ENCODE data around the gene ZMYND10. TPM values are rescaled to one million over a fixed set of nuclear protein-coding genes. Genes with fewer than 3 reads are reported as not detected.

Gene ZMYND10
- total RNA-seq, 1 donor from 2014 or later: 1.1 TPM

DNA sequence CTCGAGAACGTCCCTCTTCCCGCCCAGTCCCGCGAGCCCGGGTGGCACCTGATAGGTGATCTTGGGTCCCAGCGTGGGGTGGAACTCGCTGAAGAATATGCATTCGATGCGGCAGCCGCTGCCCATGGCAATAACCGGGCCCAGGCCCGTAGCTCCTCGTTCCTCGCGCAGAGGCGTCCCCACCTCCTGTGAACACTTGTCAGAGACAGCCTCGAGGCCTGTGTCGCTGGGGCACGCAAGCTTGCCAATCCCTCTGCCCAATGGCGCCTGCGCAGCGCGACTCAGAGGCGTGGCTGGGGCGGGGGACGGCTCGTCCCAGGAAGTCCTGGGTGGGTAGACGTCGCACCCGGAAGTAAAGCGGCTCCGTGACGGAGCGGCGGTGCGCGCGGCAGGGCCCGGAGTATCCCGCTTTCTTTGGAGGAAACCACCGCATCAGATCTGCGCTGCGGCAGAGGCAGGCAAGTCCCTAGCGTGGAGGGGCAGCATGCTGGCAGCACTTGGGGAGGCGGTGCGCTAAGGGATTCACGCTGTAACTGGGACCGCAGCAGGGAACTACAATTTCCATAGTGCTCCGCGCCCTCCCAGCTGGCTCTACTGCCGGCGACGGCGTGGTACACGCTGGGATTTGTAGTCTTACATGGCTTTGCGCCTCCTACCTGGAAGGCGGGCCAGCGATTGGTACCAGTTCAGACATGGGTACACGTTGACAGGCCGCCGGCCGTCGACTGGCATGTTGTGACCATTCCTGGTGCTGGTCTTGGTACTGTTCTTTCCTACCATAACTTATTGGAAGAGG, 5.2 kb upstream of the ZMYND10 start, which contains the start of the genes CYB561D2 and NPRL2:
Gene CYB561D2, plus strand, starts transcription at position 336 of the 796 bp plus-strand sequence. CDS start 572 bp downstream, outside the sequence.
Gene NPRL2, minus strand, starts transcription at position 249 of the 796 bp plus-strand sequence. Its CDS starts 123 bp downstream, at position 126.
- peak within 1 kb of the TSS; percentile 92 for H3K4me3 Mint-ChIP-seq (ENCODE audit: unreplicated experiment)
- H3K27me3 Mint-ChIP-seq (ENCODE audit: low read depth): no peaks in the 10 kb centered on the region
- H3K27ac Mint-ChIP-seq (ENCODE audit: unreplicated experiment): peak within 1 kb of the TSS; percentile 96
- peak; percentile 16 for TF ChIP-seq CTCF (IDR thresholded peaks at IDR 0.05)
- DNase-seq (ENCODE audit: low spot score): peak; percentile 98
- no peaks in the 10 kb centered on the region for H3K9me3 Mint-ChIP-seq (ENCODE audit: low read depth)
- peaks cover 44% of the 10 kb centered on the region for H3K4me1 Mint-ChIP-seq (ENCODE audit: low read depth)
- peaks cover 8% of the 10 kb centered on the region for H3K36me3 Mint-ChIP-seq (ENCODE audit: low read depth)

GRCh38 chr3:50350213-50350526, 4.6 kb upstream of the ZMYND10 start:
- peak overlapping the region; percentile 92 for H3K4me3 Mint-ChIP-seq (ENCODE audit: unreplicated experiment)
- peak overlapping the region; percentile 96 for H3K27ac Mint-ChIP-seq (ENCODE audit: unreplicated experiment)
- H3K9me3 Mint-ChIP-seq (ENCODE audit: low read depth): no peaks in the 10 kb centered on the region
- peaks cover 6% of the 10 kb centered on the region for H3K36me3 Mint-ChIP-seq (ENCODE audit: low read depth)
- H3K27me3 Mint-ChIP-seq (ENCODE audit: low read depth): no peaks in the 10 kb centered on the region
- TF ChIP-seq CTCF (IDR thresholded peaks at IDR 0.05): no peak
- peaks cover 40% of the 10 kb centered on the region for H3K4me1 Mint-ChIP-seq (ENCODE audit: low read depth)
- DNase-seq (ENCODE audit: low spot score): no peak

- peak; percentile 86 for TF ChIP-seq CTCF (IDR thresholded peaks at IDR 0.05)
- Mint-ChIP-seq H3K27me3 (ENCODE audit: low read depth) (no peaks in the 10 kb centered on the region), H3K4me1 (ENCODE audit: low read depth) (peaks cover 36% of the 10 kb centered on the region), H3K27ac (ENCODE audit: unreplicated experiment) (peak overlapping the region; percentile 22), H3K4me3 (ENCODE audit: unreplicated experiment) (no peak overlapping the region), H3K9me3 (ENCODE audit: low read depth) (no peaks in the 10 kb centered on the region), H3K36me3 (ENCODE audit: low read depth) (peaks cover 1% of the 10 kb centered on the region)
- no peak for DNase-seq (ENCODE audit: low spot score)
These were observed 1.8 kb upstream of the ZMYND10 start for GRCh38 chr3:50347187-50347813.

- no peak for DNase-seq (ENCODE audit: low spot score)
- Mint-ChIP-seq H3K27ac (ENCODE audit: unreplicated experiment) (no peak overlapping the region), H3K36me3 (ENCODE audit: low read depth) (peaks cover 1% of the 10 kb centered on the region), H3K4me1 (ENCODE audit: low read depth) (peaks cover 20% of the 10 kb centered on the region), H3K27me3 (ENCODE audit: low read depth) (no peaks in the 10 kb centered on the region), H3K4me3 (ENCODE audit: unreplicated experiment) (peak overlapping the region; percentile 67), H3K9me3 (ENCODE audit: low read depth) (no peaks in the 10 kb centered on the region)
- TF ChIP-seq CTCF (IDR thresholded peaks at IDR 0.05): no peak
These were observed 524 bp downstream of the ZMYND10 start for GRCh38 chr3:50345008-50345407.

GRCh38 chr3:50342813-50343633, 2.5 kb downstream of the ZMYND10 start:
- Mint-ChIP-seq H3K4me3 (ENCODE audit: unreplicated experiment) (no peak overlapping the region), H3K4me1 (ENCODE audit: low read depth) (peaks cover 31% of the 10 kb centered on the region), H3K9me3 (ENCODE audit: low read depth) (no peaks in the 10 kb centered on the region), H3K27me3 (ENCODE audit: low read depth) (no peaks in the 10 kb centered on the region), H3K27ac (ENCODE audit: unreplicated experiment) (no peak overlapping the region), H3K36me3 (ENCODE audit: low read depth) (no peaks in the 10 kb centered on the region)
- DNase-seq (ENCODE audit: low spot score): no peak
- TF ChIP-seq CTCF (IDR thresholded peaks at IDR 0.05): no peak

Measured in chondrocyte (in vitro differentiated cells).